Measurements from ENCODE around the gene KRT80.

Gene KRT80

DNA sequence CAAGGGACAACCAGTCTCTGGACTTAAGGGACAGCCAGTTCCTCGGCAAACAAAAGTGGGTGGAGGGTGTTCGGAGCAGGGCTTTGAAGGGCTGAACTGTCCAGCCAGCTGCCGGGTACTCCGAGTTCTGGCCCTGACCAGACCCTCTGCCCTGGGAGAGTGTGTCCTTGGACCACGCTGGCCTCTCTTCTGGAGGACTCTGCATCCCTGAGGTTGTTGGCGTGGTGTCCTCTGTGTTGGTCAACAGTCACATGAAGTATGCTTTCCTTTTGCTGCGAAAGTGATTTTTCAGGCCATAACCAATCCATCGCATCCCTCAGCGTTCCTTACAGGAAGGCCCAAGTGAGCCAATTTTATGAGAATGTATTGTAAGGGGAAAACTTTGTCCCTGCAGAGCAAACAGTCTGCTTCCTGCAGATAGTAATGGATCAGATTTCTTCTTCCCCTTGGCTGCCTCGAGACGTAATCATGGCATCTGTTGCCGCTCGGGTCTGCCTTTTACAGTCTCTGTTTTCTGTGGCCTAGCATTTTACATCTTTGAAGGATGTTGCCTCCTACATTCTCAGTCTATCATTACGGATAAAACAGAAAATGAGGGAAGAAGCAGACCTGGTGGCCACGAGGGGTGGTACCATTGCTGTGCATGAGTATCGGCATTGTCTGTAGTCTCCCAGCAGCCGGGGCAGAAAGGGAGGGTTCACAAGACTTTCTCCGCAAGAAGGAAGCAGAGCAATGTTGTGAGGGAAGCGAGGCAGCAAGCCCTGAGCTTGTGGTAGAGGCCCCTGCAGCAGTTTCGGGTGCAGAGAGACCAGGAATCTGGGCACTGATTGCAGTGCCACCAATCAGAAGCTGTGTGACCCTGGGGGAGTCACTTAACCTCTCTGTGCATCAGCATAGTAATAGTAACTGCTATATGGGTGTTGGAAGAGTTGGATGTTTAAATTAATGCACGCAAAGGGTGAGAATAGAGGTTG, 64.9 kb downstream of the KRT80 start:
- no peak for DNase-seq

DNA sequence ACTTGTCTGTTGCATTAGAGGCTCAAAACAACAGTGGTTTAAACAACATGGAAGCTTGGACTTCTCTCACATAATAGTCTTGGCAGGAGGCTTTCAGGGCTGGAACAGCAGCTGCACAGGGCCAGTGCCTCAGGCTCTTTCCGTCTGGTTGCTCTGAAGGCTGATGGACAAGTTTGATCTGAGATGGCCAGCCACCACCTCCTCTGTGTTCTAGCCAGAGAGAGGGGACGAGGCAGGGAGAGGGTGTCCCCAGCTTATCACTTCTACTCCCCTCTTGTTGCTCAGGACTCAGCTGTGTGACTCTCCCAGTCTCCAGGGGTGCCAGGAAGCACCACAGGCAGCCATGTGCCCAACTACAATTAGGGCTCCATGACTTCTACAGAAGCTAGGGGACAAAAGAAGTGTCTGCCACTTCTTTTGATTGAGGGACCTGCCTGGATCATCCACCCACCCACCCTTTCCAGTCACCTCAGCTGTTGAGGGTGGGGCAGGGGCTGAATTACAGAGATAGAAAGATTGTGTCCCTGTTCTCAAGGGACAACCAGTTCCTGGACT, 65.7 kb downstream of the KRT80 start:
- DNase-seq: no peak

DNA sequence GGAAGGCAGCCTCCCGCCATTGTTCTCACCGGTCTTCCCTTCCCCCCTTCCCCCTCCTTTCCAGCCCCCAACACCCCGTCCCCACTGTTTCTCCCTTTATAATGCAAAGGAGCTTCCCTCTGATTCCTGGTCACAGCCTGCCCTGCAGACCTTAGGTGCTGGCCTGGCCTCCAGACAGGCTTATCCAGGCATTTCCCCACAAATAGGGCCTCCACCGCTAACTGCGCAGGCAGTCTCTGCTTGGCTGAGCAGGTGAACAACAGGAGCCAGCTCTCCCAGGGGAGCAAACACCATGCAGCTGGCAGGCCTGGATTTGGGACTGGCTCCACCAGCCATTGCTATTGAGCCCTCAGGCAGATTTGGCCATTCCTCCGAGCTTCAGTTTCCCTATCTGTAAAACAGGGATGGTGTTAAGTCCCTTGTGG, 66.3 kb downstream of the KRT80 start:
- DNase-seq: peak; percentile 46

DNA sequence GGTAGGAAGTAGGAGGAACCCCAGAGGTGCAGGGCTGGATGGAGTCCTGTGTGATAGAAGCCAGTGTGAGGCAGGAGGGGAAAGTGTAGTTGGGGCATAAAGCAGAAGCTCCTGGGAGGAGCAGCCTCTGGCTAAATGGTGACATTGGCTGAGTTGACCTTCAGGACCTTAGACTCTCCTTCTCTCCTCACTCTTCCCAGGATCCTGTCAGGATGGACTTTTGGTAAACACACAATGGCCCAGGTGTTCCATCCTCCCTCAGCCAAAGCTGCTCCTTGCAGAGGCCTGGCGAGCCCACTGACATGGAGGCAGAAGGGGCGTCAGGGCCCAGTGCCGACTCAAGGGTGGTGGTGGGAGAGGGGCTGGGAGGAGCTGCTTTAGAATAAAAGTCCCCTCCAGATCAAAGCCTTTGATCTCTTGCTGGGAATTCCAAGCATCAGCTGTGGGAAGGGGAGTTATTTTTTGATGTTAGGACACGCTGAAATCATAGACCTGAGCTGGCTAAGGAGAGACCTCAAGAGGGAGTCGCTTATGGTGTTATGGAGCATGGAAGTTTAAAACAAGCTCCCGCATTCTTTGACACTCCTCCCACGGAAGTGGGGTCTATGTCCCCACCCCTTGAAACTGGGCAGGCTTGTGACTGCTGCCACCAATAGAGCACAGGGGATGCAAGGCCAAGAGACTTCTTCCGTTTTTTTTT, 68.2 kb downstream of the KRT80 start:
- no peak for DNase-seq

DNA sequence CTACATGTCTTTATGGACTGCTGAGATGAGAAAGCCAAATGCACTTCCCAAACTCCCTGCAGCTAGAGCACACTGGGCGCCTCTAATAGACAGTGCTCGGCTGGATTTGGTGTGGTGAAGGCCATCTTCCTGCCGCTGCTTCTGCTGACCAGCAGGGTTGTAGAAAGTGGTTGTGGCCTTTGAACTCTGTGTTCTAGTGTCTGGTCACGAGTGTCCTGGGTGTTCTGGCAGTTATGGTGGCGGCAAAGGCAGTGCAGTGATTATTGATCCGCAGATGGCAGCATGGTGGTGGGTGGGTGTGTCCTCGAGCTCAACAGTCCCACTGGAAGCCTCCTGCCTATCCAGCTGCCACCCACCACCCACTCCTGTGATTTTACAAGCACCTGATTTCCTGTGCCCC, 68.9 kb downstream of the KRT80 start:
- DNase-seq: no peak

DNA sequence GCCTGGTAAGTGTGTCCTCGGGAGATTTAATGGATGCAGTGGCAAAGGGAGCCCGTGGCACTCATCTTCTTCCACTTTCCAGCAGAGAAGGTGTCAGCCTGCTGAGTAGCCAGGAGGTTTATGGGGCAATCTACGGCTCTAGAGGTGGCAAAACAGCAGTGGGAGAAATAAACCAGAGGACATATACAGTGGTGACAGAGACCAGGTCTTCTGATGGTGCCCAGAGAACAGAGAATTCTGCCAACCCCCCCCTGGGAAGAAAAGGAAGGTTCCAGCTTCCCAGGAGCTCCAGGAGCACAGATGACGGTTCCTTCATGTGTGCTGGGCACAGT, 69.3 kb downstream of the KRT80 start:
- DNase-seq: no peak

DNA sequence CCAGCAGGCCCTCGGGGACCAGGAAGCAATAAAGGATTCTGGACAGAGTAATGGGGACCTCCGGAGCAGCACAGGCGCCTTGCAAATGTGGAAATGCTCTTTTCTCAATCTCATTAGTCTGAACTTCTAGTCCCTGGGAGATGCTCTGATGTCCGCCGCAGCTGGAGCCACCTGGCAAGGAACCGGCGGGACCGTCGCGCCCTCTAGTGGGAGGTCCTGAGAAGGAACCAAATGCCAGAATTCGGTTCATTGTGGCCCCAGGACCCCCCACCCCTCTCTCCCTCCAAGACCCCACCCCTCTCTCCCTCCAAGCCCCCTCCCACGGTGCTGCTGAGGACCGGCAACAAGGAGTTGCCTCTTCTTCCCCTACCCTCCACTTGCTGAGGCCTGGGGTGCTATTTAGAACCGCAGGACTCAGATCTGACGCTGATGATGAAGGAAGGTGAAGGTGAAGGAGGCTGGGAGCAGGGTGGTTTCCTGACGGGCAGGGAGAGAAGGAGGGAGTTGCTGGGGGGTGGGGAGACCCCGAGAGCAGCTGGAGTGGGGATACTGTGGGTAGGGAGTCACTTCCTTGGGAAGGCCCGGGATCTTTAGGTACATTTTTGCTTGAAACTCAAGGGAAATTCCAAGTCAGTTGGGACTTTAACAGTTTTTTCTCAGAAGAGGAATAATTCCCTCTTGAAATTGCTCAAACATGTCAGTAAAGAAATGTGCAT, 69.8 kb downstream of the KRT80 start:
- DNase-seq: peak; percentile 32

DNA sequence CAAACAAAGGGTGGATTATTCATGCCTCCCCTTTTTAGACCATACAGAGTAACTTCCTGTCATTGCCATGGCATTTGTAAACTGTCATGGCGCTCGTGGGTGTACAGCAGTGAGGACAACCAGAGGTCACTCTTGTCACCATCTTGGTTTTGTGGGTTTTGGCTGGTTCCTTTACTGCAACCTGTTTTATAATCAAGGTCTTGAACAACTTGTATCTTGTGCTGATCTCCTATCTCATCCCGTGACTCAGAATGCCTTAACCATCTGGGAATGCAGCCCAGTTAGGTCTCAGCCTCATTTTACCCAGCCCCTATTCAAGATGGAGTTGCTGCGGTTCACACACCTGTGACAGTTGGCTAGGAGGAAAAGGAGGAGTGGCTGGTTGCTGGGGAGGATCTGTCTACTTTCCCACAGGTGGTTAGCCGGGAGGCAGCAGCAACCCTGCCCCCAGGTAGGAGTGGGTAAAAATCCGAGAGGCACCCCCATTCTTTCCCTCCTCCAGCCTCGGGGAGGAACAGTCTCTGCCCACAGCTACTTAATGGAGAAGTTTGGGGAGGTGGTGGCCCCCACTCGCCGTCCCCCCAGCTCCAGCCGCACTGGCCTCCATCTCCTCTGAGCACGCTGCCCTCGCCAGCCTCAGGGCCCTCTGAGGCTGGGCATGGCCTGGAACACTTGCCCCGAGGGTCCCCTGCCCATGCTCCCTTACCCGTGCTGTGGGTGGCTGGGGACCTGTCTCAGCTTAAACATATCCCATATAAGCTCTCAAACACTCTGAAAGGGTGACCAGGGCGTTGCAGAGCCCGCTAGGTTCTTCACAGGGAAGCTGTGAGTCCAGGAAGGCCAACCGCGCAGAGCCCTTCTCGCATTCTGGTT, 70.6 kb downstream of the KRT80 start:
- DNase-seq: no peak

DNA sequence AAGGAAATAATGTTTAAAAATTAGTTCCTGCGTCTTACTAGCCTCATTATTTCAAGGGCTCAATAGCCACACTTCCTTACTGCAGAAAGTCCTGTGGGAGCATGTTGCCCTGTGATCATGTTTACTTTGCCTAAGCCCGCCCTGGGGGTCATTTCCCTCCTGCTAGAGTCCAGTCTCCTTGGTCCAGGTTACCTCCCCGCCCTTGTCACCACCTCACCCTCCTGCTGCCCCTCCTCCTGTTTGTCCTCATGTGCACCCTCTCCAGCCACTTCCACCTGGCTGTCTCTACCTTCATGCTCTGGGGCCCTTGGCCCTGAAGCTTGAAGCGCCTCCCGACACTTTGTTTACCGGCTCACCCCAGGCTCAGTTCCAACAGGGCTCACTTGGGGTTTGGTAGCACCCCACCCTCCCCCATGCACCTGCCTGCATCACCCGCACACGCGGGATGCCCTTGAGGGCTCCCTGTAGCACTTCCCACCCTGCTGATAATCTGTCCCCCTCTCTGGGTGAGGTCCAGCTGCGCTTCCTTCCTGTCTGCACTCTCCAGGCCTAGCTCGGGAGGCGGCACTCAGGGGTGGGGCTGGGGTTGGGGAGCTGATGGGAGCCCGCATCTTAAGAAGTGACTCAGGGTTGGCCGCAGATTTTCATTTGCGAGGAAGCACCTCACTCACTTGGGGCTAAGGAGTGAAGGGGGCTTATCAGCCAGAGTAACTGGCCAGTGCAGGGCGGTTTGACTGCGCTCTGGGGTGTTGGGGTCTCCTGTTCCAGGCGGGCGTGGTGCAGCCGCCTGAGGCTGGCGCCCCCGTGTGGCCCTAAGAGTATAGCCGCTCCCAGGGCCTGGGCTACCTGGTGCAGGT, 72.2 kb downstream of the KRT80 start:
- DNase-seq: no peak

Data from NCI-H1105 treated with DMSO at 0.1 percent for 48 hours (cell line).